ENCODE data around the gene AGAP1. TPM values are rescaled to one million over a fixed set of nuclear protein-coding genes. Genes with fewer than 3 reads are reported as not detected.

AGAP1 gene
- total RNA-seq, 1 donor from 2014 or later: 43.9 TPM

- no peaks in the 10 kb centered on the region for H3K36me3 Mint-ChIP-seq (ENCODE audit: low read depth, unreplicated experiment)
- H3K9me3 Mint-ChIP-seq (ENCODE audit: unreplicated experiment): no peaks in the 10 kb centered on the region
- no peak overlapping the region for H3K4me3 Mint-ChIP-seq (ENCODE audit: unreplicated experiment)
- no peak overlapping the region for H3K27ac Mint-ChIP-seq (ENCODE audit: unreplicated experiment)
- TF ChIP-seq, protein P1, sequence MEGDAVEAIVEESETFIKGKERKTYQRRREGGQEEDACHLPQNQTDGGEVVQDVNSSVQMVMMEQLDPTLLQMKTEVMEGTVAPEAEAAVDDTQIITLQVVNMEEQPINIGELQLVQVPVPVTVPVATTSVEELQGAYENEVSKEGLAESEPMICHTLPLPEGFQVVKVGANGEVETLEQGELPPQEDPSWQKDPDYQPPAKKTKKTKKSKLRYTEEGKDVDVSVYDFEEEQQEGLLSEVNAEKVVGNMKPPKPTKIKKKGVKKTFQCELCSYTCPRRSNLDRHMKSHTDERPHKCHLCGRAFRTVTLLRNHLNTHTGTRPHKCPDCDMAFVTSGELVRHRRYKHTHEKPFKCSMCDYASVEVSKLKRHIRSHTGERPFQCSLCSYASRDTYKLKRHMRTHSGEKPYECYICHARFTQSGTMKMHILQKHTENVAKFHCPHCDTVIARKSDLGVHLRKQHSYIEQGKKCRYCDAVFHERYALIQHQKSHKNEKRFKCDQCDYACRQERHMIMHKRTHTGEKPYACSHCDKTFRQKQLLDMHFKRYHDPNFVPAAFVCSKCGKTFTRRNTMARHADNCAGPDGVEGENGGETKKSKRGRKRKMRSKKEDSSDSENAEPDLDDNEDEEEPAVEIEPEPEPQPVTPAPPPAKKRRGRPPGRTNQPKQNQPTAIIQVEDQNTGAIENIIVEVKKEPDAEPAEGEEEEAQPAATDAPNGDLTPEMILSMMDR (IDR thresholded peaks at IDR 0.05; ENCODE audit: unreplicated experiment): no peak
- DNase-seq (ENCODE audit: low spot score): no peak
- peaks cover 4% of the 10 kb centered on the region for H3K27me3 Mint-ChIP-seq (ENCODE audit: unreplicated experiment)
- H3K4me1 Mint-ChIP-seq (ENCODE audit: unreplicated experiment): peaks cover 12% of the 10 kb centered on the region
Observed at GRCh38 chr2:235545339-235546150, 51.7 kb downstream of the AGAP1 start.

DNA sequence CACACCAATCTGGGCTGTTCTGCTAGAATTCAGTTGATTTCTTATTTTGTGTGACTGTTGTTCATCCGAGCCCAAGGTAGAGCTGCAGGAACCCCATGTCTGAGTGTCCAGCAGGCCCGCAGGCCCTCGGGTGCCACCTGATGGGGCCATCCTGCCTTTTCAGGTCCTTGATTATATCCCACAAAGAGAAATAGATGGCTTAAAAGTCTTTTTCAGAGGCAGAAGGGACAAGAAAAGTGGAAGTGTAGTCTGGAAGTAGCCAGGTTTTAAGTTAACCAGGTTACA, 52.2 kb downstream of the AGAP1 start:
- peaks cover 12% of the 10 kb centered on the region for H3K4me1 Mint-ChIP-seq (ENCODE audit: unreplicated experiment)
- H3K27me3 Mint-ChIP-seq (ENCODE audit: unreplicated experiment): peaks cover 4% of the 10 kb centered on the region
- TF ChIP-seq, protein P1 (IDR thresholded peaks at IDR 0.05; ENCODE audit: unreplicated experiment): no peak
- H3K27ac Mint-ChIP-seq (ENCODE audit: unreplicated experiment): no peak overlapping the region
- H3K36me3 Mint-ChIP-seq (ENCODE audit: low read depth, unreplicated experiment): no peaks in the 10 kb centered on the region
- no peak overlapping the region for H3K4me3 Mint-ChIP-seq (ENCODE audit: unreplicated experiment)
- no peak for DNase-seq (ENCODE audit: low spot score)
- H3K9me3 Mint-ChIP-seq (ENCODE audit: unreplicated experiment): no peaks in the 10 kb centered on the region

DNA sequence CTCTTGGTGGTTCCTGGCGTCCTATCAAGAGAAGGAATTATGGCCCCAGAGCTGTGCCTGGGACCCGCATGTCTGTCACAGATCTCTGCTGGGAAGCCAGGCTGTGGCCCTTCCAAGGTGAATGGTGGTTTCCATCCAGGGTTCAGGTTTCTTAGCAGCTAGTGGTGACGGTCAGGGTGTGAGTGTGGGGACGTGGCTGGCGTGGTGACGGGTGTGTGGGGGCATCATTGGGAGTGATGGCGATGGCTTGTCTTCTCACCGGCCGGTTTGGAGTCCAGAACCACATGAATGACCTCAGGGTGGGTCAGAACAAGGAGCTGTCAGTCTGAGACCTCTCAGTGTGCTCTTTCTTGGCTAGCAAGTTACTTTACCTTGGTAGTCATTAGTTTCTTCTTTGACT, 52.6 kb downstream of the AGAP1 start:
- TF ChIP-seq, protein P1 (IDR thresholded peaks at IDR 0.05; ENCODE audit: unreplicated experiment): no peak
- Mint-ChIP-seq H3K36me3 (ENCODE audit: low read depth, unreplicated experiment) (no peaks in the 10 kb centered on the region), H3K9me3 (ENCODE audit: unreplicated experiment) (no peaks in the 10 kb centered on the region)

DNA sequence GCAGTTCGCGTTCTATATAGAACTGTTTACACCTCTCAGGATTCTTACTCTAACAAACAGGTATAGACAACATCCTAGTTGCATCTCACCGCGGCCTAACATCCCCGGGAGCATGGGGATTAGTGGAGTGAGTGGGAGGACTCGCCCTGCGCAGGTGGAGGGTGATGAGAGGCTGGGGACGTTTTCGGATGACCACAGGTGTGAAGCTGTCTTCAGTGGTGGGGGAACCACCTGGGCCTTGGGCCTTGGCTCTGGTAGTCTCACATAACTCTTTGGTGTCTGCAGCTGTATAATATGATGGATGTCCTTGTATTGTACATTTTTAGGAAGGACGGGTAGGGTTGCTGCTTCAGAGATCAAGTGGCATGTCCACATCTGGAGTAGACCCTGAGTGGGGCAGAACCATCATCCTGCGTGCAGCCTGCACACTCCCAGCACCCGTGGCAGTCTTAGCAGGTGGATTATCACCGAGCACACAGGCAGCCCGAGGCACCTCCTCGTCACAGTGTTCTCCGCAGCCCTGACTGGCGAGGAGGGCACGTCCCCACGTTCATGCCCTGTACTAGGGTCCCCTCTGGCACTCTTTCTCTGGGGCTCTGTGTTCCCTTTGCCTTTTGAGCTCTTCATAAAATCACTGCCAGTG, 56.0 kb downstream of the AGAP1 start:
- H3K27me3 Mint-ChIP-seq (ENCODE audit: unreplicated experiment): peaks cover 2% of the 10 kb centered on the region

More for the DNA sequence above, 52.6 kb downstream of the AGAP1 start:
- DNase-seq (ENCODE audit: low spot score): no peak
- Mint-ChIP-seq H3K27me3 (ENCODE audit: unreplicated experiment) (peaks cover 4% of the 10 kb centered on the region), H3K4me1 (ENCODE audit: unreplicated experiment) (peaks cover 12% of the 10 kb centered on the region), H3K4me3 (ENCODE audit: unreplicated experiment) (no peak overlapping the region), H3K27ac (ENCODE audit: unreplicated experiment) (no peak overlapping the region)

More for the DNA sequence above, 56.0 kb downstream of the AGAP1 start:
- DNase-seq (ENCODE audit: low spot score): no peak
- no peak overlapping the region for H3K4me3 Mint-ChIP-seq (ENCODE audit: unreplicated experiment)
- no peaks in the 10 kb centered on the region for H3K9me3 Mint-ChIP-seq (ENCODE audit: unreplicated experiment)
- peaks cover 8% of the 10 kb centered on the region for H3K4me1 Mint-ChIP-seq (ENCODE audit: unreplicated experiment)
- TF ChIP-seq, protein P1 (IDR thresholded peaks at IDR 0.05; ENCODE audit: unreplicated experiment): no peak
- H3K36me3 Mint-ChIP-seq (ENCODE audit: low read depth, unreplicated experiment): no peaks in the 10 kb centered on the region
- H3K27ac Mint-ChIP-seq (ENCODE audit: unreplicated experiment): no peak overlapping the region
